ACC112 (cell line): ENCODE measurements around the gene SLCO2A1.
A peak's percentile ranks its signal among the peaks of the same experiment; 100 is the strongest.

ENCODE experiments used
- H2AFZ ChIP-seq: fragments of 200-600 bp; sonication (generic); one replicate; pipeline ENCODE4 v1.6.0; 2017; ENCODE audit warnings: antibody characterized with exemption, low read length; ENCODE audit not compliant: unreplicated experiment
- H3K27ac ChIP-seq: fragments of 200-600 bp; sonication (generic); 2 replicates; pipeline ENCODE4 v1.5.1; 2014; ENCODE audit warnings: low read depth, mild to moderate bottlenecking, antibody characterized with exemption, low read length, moderate library complexity
- H3K27me3 ChIP-seq: fragments of 200-600 bp; sonication (generic); 2 replicates; pipeline ENCODE4 v1.6.1; 2014; ENCODE audit warnings: mild to moderate bottlenecking, antibody characterized with exemption, low read length, moderate library complexity, mixed read lengths; ENCODE audit not compliant: insufficient read depth
- H3K36me3 ChIP-seq: fragments of 200-600 bp; sonication (generic); 2 replicates; pipeline ENCODE4 v1.6.1; 2016; ENCODE audit warnings: mild to moderate bottlenecking, antibody characterized with exemption, low read length, moderate library complexity, mixed read lengths; ENCODE audit not compliant: insufficient read depth
- H3K4me1 ChIP-seq: fragments of 200-600 bp; sonication (generic); one replicate; pipeline ENCODE4 v1.6.1; 2016; ENCODE audit warnings: low read length, mixed read lengths; ENCODE audit not compliant: insufficient read depth, unreplicated experiment, control insufficient read depth
- H3K4me3 ChIP-seq: fragments of 200-600 bp; sonication (generic); 2 replicates; pipeline ENCODE4 v1.5.1; 2014; ENCODE audit warnings: mild to moderate bottlenecking, low read depth, low read length
- H3K79me2 ChIP-seq: fragments of 200-600 bp; sonication (generic); one replicate; pipeline ENCODE4 v1.6.0; 2016; ENCODE audit warnings: low read length; ENCODE audit not compliant: control insufficient read depth, unreplicated experiment, insufficient read depth

Gene SLCO2A1

GRCh38 chr3:133895208-133896001 is 134.3 kb downstream of the SLCO2A1 start, which contains the start of gene RAB6B:
TSS of gene RAB6B (minus strand) at chr3:133895882. CDS start at chr3:133895466, 416 bp downstream.
- no peaks in the 10 kb centered on the region for H3K4me1 ChIP-seq
- no peaks in the 10 kb centered on the region for H3K79me2 ChIP-seq
- H3K36me3 ChIP-seq, result no peaks in the 10 kb centered on the region
- H2AFZ ChIP-seq, result peak within 1 kb of the TSS; percentile 94
- H3K27ac ChIP-seq, result no peak within 1 kb of the TSS
- H3K4me3 ChIP-seq, result peak within 1 kb of the TSS; percentile 92
- H3K27me3 ChIP-seq, result peaks cover 32% of the 10 kb centered on the region

GRCh38 chr3:133894353-133895207 is 135.1 kb downstream of the SLCO2A1 start:
- Histone ChIP-seq H2AFZ (no peak overlapping the region), H3K27ac (no peak overlapping the region), H3K36me3 (no peaks in the 10 kb centered on the region), H3K79me2 (no peaks in the 10 kb centered on the region), H3K4me3 (peak overlapping the region; percentile 92), H3K27me3 (peaks cover 32% of the 10 kb centered on the region), H3K4me1 (no peaks in the 10 kb centered on the region)

GRCh38 chr3:133893683-133894352 is 135.9 kb downstream of the SLCO2A1 start:
- Histone ChIP-seq H3K27me3 (peaks cover 32% of the 10 kb centered on the region), H3K4me1 (no peaks in the 10 kb centered on the region), H3K79me2 (no peaks in the 10 kb centered on the region), H3K27ac (no peak overlapping the region), H2AFZ (no peak overlapping the region), H3K4me3 (no peak overlapping the region), H3K36me3 (no peaks in the 10 kb centered on the region)

DNA sequence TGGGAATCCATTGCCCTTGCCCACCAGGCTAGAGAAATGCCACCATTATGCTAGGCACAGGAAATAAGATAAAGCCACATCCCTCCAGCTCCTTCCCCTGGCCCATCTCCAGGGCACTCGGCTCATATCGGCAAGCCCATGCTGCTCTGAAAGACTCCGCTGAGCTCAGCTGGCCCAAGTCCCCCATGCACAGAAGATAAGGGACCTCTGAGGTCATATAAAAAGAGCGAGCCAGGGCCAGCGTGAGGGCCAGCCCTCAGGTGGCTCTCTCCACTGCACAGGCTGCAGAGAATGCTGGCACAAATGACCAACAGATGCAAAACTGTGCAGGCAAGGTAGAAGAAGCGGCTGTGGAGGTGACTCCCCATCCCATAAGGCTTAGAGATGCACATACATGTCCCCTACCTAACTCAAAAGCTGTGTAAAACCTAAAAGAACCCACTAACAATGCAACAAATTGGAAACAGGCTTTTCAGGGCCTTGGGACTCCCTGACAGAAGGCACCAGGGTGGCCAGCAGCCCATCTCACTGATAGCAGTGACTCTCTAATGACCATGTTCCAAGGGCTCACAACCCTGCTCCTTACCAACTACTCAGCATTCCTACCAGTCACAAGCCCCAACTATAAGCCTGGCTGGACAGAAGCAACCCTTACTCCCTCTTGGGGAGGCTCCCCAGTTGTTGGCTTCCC is 137.0 kb downstream of the SLCO2A1 start:
- H3K27me3 ChIP-seq, result peaks cover 26% of the 10 kb centered on the region
- no peak overlapping the region for H2AFZ ChIP-seq
- no peaks in the 10 kb centered on the region for H3K36me3 ChIP-seq
- H3K4me3 ChIP-seq, result no peak overlapping the region
- no peaks in the 10 kb centered on the region for H3K4me1 ChIP-seq
- no peaks in the 10 kb centered on the region for H3K79me2 ChIP-seq
- H3K27ac ChIP-seq, result no peak overlapping the region

DNA sequence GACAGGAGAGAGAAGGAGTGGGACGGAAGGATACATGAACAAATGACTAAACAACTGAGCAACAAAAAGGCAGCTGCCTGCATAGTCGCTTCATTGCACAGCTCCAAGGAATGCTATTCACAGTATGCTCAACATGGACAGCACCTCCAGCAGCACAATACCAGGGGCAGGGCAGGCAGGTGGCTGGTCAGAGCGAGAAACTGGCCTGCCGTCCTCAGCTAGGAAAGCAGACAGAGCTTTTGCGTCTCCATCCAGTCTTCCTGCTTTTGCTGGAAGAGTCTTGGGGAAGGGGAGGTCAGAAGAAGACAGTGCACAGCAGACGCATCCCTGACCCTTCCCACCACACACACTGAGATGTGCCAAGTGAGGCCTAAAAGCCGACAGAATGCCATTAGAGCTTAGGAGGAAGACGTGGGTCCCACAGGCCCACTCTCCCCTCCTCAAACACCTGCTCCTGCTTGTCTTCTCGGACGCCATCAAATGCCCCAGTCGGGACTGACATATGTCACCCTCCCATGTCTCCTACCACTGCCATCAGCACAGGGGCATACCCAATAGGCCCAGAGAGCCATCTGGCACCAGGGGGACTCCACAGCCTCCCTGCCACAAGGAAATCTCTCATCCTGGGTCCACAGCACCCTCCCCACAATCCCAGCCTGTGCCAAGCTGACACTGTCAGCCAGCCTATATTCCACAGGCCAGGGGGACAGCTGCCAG is 137.9 kb downstream of the SLCO2A1 start:
- Histone ChIP-seq H3K27ac (no peak overlapping the region), H3K4me1 (no peaks in the 10 kb centered on the region), H3K27me3 (peaks cover 17% of the 10 kb centered on the region), H2AFZ (no peak overlapping the region), H3K4me3 (no peak overlapping the region), H3K36me3 (no peaks in the 10 kb centered on the region), H3K79me2 (no peaks in the 10 kb centered on the region)

DNA sequence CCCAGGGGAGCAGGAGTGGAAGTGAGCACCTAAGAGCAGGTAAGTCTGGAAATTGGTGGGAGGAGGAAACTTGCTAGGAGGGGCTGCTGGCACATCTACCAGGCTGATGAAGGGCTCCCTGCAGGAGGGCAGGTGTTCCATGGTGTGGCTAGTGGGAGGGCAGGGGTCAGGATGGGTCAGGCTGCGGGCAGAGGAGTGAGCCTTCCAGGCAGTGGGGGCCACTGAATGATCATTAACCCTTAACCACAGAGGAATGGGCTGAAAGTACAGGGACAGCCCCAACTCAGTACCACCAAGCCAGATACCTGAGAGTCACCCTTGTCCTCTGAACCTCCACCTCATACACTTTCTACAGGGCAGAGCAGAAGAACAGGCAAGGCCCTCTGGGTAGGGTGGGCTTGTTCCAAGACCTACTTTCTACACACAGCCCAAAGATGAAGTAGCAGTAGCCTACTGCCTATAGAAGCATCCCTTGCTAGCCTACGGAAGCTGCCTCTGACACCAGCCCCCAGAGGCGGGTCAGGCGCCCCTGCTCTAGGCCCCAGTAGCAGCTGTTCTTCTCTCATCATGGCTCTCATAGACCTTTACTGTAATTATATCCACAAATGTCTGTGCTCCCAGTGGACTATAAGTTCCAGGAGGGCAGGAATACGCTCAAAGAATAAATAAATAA is 138.6 kb downstream of the SLCO2A1 start:
- peaks cover 10% of the 10 kb centered on the region for H3K27me3 ChIP-seq
- H3K36me3 ChIP-seq, result no peaks in the 10 kb centered on the region
- no peak overlapping the region for H3K4me3 ChIP-seq
- H3K79me2 ChIP-seq, result no peaks in the 10 kb centered on the region
- H3K27ac ChIP-seq, result no peak overlapping the region
- no peaks in the 10 kb centered on the region for H3K4me1 ChIP-seq
- H2AFZ ChIP-seq, result no peak overlapping the region

GRCh38 chr3:133890037-133890436 is 139.7 kb downstream of the SLCO2A1 start:
- Histone ChIP-seq H3K27ac (no peak overlapping the region), H2AFZ (no peak overlapping the region), H3K27me3 (peaks cover 5% of the 10 kb centered on the region; the same call in 1 of the 2 replicates), H3K36me3 (no peaks in the 10 kb centered on the region), H3K4me3 (no peak overlapping the region), H3K4me1 (no peaks in the 10 kb centered on the region), H3K79me2 (no peaks in the 10 kb centered on the region)

- Histone ChIP-seq H2AFZ (no peak overlapping the region), H3K36me3 (no peaks in the 10 kb centered on the region), H3K27ac (no peak overlapping the region), H3K4me1 (no peaks in the 10 kb centered on the region), H3K4me3 (no peak overlapping the region), H3K27me3 (no peaks in the 10 kb centered on the region), H3K79me2 (no peaks in the 10 kb centered on the region)
These were observed 140.9 kb downstream of the SLCO2A1 start for GRCh38 chr3:133888726-133889340.
